ENCODE results near the gene SPART.

SPART gene

GRCh38 chr13:36346222-36347083, at the start of gene SPART:
SPART (minus strand) TSS chr13:36346394; CDS start chr13:36335830, 10,564 bp downstream.
- peak; percentile 90 for DNase-seq

- DNase-seq: no peak
Measured at GRCh38 chr13:36395280-36395679, 49.1 kb upstream of the SPART start.

- DNase-seq: no peak
Measured at GRCh38 chr13:36385489-36385888, 39.3 kb upstream of the SPART start.

GRCh38 chr13:36382030-36382429, 35.8 kb upstream of the SPART start:
- no peak for DNase-seq

GRCh38 chr13:36377826-36378468, 31.8 kb upstream of the SPART start:
- no peak for DNase-seq

GRCh38 chr13:36374063-36374462, 27.9 kb upstream of the SPART start:
- no peak for DNase-seq

- DNase-seq: no peak
Measured at GRCh38 chr13:36371185-36371584, 25.0 kb upstream of the SPART start.

- DNase-seq: no peak
Measured at GRCh38 chr13:36370108-36370429, 23.9 kb upstream of the SPART start.

GRCh38 chr13:36369268-36370107, 23.3 kb upstream of the SPART start:
- no peak for DNase-seq

GRCh38 chr13:36366031-36366430, 19.8 kb upstream of the SPART start:
- DNase-seq: no peak

- no peak for DNase-seq
Measured at GRCh38 chr13:36363366-36363863, 17.2 kb upstream of the SPART start.

GRCh38 chr13:36362914-36363313, 16.7 kb upstream of the SPART start:
- no peak for DNase-seq

- DNase-seq: no peak
Measured at GRCh38 chr13:36362251-36362650, 16.1 kb upstream of the SPART start.

GRCh38 chr13:36360903-36361302, 14.7 kb upstream of the SPART start:
- DNase-seq: no peak

- DNase-seq: no peak
Measured at GRCh38 chr13:36359301-36359950, 13.2 kb upstream of the SPART start.

GRCh38 chr13:36358175-36358718, 12.1 kb upstream of the SPART start:
- no peak for DNase-seq

GRCh38 chr13:36357692-36358091, 11.5 kb upstream of the SPART start:
- no peak for DNase-seq

- no peak for DNase-seq
Measured at GRCh38 chr13:36357231-36357630, 11.0 kb upstream of the SPART start.

GRCh38 chr13:36356058-36356457, 9.9 kb upstream of the SPART start:
- no peak for DNase-seq

- DNase-seq: no peak
Measured at GRCh38 chr13:36355632-36356031, 9.4 kb upstream of the SPART start.

- no peak for DNase-seq
Measured at GRCh38 chr13:36354842-36355623, 8.8 kb upstream of the SPART start.

GRCh38 chr13:36353001-36353400, 6.8 kb upstream of the SPART start:
- no peak for DNase-seq
